ENCODE measurements around the gene TMPRSS11D.

- TF ChIP-seq CTCF (IDR thresholded peaks at IDR 0.05), result no peak
- no peak for TF ChIP-seq POLR2A (IDR thresholded peaks at IDR 0.05)
These were observed 899 bp upstream of the TMPRSS11D start for GRCh38 chr4:67884701-67885100.

Data from heart left ventricle (tissue), 13 donors.